Keratinocyte (primary cell): ENCODE data around the gene STK4. TPM values are rescaled to one million over a fixed set of nuclear protein-coding genes. Genes with fewer than 3 reads are reported as not detected.

Source experiments
- DNase-seq: peaks from one replicate; pipeline ENCODE4 v3.0.0-alpha.2; 2011; ENCODE audit warnings: low read depth, missing footprints, low spot score
- FAIRE-seq: peaks from 2 replicates; lab custom pipeline; 2011; peaks lifted over from hg19 to GRCh38; lab: Jason Lieb, UNC
- H2AFZ ChIP-seq: 2 replicates; pipeline ENCODE4 v1.6.0; 2012; ENCODE audit warnings: low read length, control low read depth, inconsistent platforms; ENCODE audit not compliant: control insufficient read depth
- H3K27ac ChIP-seq: 2 replicates; pipeline ENCODE4 v1.5.1; 2011; ENCODE audit warnings: low read length; ENCODE audit not compliant: control insufficient read depth, insufficient read depth
- H3K27me3 ChIP-seq: 3 replicates; pipeline ENCODE4 v1.6.0; 2011; ENCODE audit warnings: low read length; ENCODE audit not compliant: control insufficient read depth, insufficient read depth; ENCODE audit errors: extremely low read depth
- H3K36me3 ChIP-seq, 2 experiments: 2 replicates in 1 of 2; 3 replicates in 1 of 2; pipeline ENCODE4 v1.5.1; 2011; ENCODE audit warnings: low read length in 2 of 2, mild to moderate bottlenecking in 1 of 2; ENCODE audit not compliant: control insufficient read depth in 2 of 2, insufficient read depth in 2 of 2; ENCODE audit errors: extremely low read depth in 1 of 2
- H3K4me1 ChIP-seq: 3 replicates; pipeline ENCODE4 v1.5.1; 2011; ENCODE audit warnings: low read length; ENCODE audit not compliant: control insufficient read depth, insufficient read depth; ENCODE audit errors: extremely low read depth
- H3K4me2 ChIP-seq: 3 replicates; pipeline ENCODE4 v1.6.0; 2011; ENCODE audit warnings: low read depth, low read length; ENCODE audit not compliant: control insufficient read depth, insufficient read depth; ENCODE audit errors: extremely low read depth
- H3K4me3 ChIP-seq, 3 experiments: fragments of 200-600 bp in 1 of 3; sonication (generic) in 1 of 3; 2 replicates in 2 of 3; 3 replicates in 1 of 3; pipeline ENCODE4 v1.5.1; 2011 to 2016; ENCODE audit warnings: low read length in 3 of 3, mild to moderate bottlenecking in 3 of 3, control low read depth in 2 of 3, inconsistent platforms in 1 of 3, low read depth in 1 of 3, mixed read lengths in 1 of 3, mixed run types in 1 of 3, moderate library complexity in 1 of 3; ENCODE audit not compliant: control insufficient read depth in 2 of 3, insufficient read depth in 2 of 3; ENCODE audit errors: extremely low read depth in 1 of 3
- H3K79me2 ChIP-seq: 2 replicates; pipeline ENCODE4 v1.6.0; 2012; ENCODE audit warnings: low read length; ENCODE audit not compliant: control insufficient read depth, insufficient read depth
- H3K9ac ChIP-seq: 3 replicates; pipeline ENCODE4 v1.6.0; 2011; ENCODE audit warnings: low read length; ENCODE audit not compliant: control insufficient read depth, insufficient read depth; ENCODE audit errors: extremely low read depth
- H3K9me1 ChIP-seq: 3 replicates; pipeline ENCODE4 v1.6.0; 2011; ENCODE audit warnings: low read length; ENCODE audit not compliant: control insufficient read depth, insufficient read depth; ENCODE audit errors: extremely low read depth
- H3K9me3 ChIP-seq: 2 replicates; pipeline ENCODE4 v1.5.1; 2012; ENCODE audit warnings: low read depth, low read length; ENCODE audit not compliant: control insufficient read depth
- H4K20me1 ChIP-seq: 3 replicates; pipeline ENCODE4 v1.6.0; 2011; ENCODE audit warnings: low read length; ENCODE audit not compliant: control insufficient read depth, insufficient read depth; ENCODE audit errors: extremely low read depth
- CTCF ChIP-seq, 3 experiments: IDR thresholded peaks in 1 of 3; conservative IDR thresholded peaks in 1 of 3; optimal IDR thresholded peaks in 1 of 3; 2 replicates in 2 of 3; 3 replicates in 1 of 3; pipeline versions ENCODE3 to v1.5.1; 2011; ENCODE audit warnings: low read length in 3 of 3, mild to moderate bottlenecking in 3 of 3, moderate library complexity in 2 of 3, control low read depth in 1 of 3, inconsistent platforms in 1 of 3; ENCODE audit not compliant: insufficient read depth in 2 of 3; ENCODE audit errors: extremely low read depth in 1 of 3
- EZH2 ChIP-seq: IDR thresholded peaks from one replicate; pipeline ENCODE4 v1.6.1; 2012; ENCODE audit warnings: inconsistent platforms, mild to moderate bottlenecking, low read length, moderate library complexity
- dilution Hi-C: fragments of 300-500 bp; cut with MboI; formaldehyde crosslinking; loops from one replicate; pipeline ENCODE4 v1.7.0; 2020; ENCODE audit warnings: low sequenced_read_pairs; ENCODE audit not compliant: extremely low pct_ligation_motif_present
- polyA plus RNA-seq, 5 experiments: library from polyadenylated mRNA; depleted of rRNA in 3 of 5; stranded (reverse) in 3 of 5; stranded (forward) in 1 of 5; unstranded in 1 of 5; fragments of >200 nt; gene quantifications; 1 replicate in 1 of 5; 2 replicates in 3 of 5; 3 replicates in 1 of 5; pipeline versions ENCODE4 v1.2.1 to v1.2.3, GENCODE V29; 2011 to 2012; ENCODE audit warnings: missing spikeins in 2 of 5, low read depth in 1 of 5, low replicate concordance in 1 of 5

Gene STK4
- polyA plus RNA-seq, 1 donor (not counting 4 experiments of a cell fraction or from before 2014, with no cell fraction given): 30.5 TPM

GRCh38 chr20:45082468-45082867, 116.2 kb downstream of the STK4 start:
- Histone ChIP-seq H3K4me1 (peaks cover 2% of the 10 kb centered on the region), H3K79me2 (no peaks in the 10 kb centered on the region), H3K36me3 (peaks cover 5 to 6% of the 10 kb centered on the region in 2 experiments), H3K9ac (no peak overlapping the region), H3K9me3 (no peaks in the 10 kb centered on the region), H3K27ac (no peak overlapping the region), H4K20me1 (no peaks in the 10 kb centered on the region), H2AFZ (no peak overlapping the region), H3K4me3 (no peak overlapping the region), H3K9me1 (no peaks in the 10 kb centered on the region), H3K4me2 (no peak overlapping the region), H3K27me3 (no peaks in the 10 kb centered on the region)
- DNase-seq: no peak
- no peak for TF ChIP-seq EZH2
- no peak for TF ChIP-seq CTCF (optimal IDR thresholded peaks at IDR 0.05 in 1 of 3, IDR thresholded peaks at IDR 0.05 in 1 of 3, conservative IDR thresholded peaks at IDR 0.05 in 1 of 3; ENCODE audit: extremely low read depth in 1 of 3, insufficient read depth in 2 of 3, low read length in 3 of 3)
- no peak for FAIRE-seq
- dilution Hi-C loops: no loop called here

GRCh38 chr20:45083127-45083526, 116.8 kb downstream of the STK4 start:
- peaks cover 5 to 6% of the 10 kb centered on the region in 2 experiments for H3K36me3 ChIP-seq
- H3K4me1 ChIP-seq: peaks cover 9% of the 10 kb centered on the region
- H3K4me3 ChIP-seq: no peak overlapping the region

More at GRCh38 chr20:45083127-45083526, 116.8 kb downstream of the STK4 start:
- TF ChIP-seq CTCF (optimal IDR thresholded peaks at IDR 0.05 in 1 of 3, IDR thresholded peaks at IDR 0.05 in 1 of 3, conservative IDR thresholded peaks at IDR 0.05 in 1 of 3; ENCODE audit: extremely low read depth in 1 of 3, insufficient read depth in 2 of 3, low read length in 3 of 3): no peak
- TF ChIP-seq EZH2: no peak
- FAIRE-seq (no peak), DNase-seq (no peak)
- Histone ChIP-seq H3K79me2 (no peaks in the 10 kb centered on the region), H3K27ac (no peak overlapping the region), H3K27me3 (no peaks in the 10 kb centered on the region), H2AFZ (no peak overlapping the region), H3K9ac (no peak overlapping the region), H3K9me1 (no peaks in the 10 kb centered on the region), H4K20me1 (no peaks in the 10 kb centered on the region), H3K4me2 (no peak overlapping the region), H3K9me3 (no peaks in the 10 kb centered on the region)
- dilution Hi-C loops: no loop called here
